Loucy (cell line): ENCODE measurements around the gene HEPACAM2.
A peak's percentile ranks its signal among the peaks of the same experiment; 100 is the strongest.

ENCODE experiments used
- H2AFZ ChIP-seq: fragments of 200-600 bp; sonication (generic); 2 replicates; pipeline ENCODE4 v1.6.0; 2016; ENCODE audit warnings: antibody characterized with exemption, mild to moderate bottlenecking, low read length, moderate library complexity
- H3F3A ChIP-seq: fragments of 200-600 bp; 2 replicates; pipeline ENCODE4 v1.6.0; 2016; ENCODE audit warnings: antibody characterized with exemption, low read depth, mild to moderate bottlenecking
- H3K27me3 ChIP-seq: fragments of 200-600 bp; sonication (generic); 2 replicates; pipeline ENCODE4 v1.6.1; 2014; ENCODE audit warnings: low read length, mild to moderate bottlenecking; ENCODE audit not compliant: insufficient read depth, poor library complexity, severe bottlenecking
- H3K36me3 ChIP-seq: fragments of 200-600 bp; sonication (generic); 2 replicates; pipeline ENCODE4 v1.6.1; 2016; ENCODE audit warnings: low read length; ENCODE audit not compliant: insufficient read depth
- H3K4me1 ChIP-seq: fragments of 200-600 bp; sonication (generic); 2 replicates; pipeline ENCODE4 v1.5.1; 2014; ENCODE audit warnings: low read length, mild to moderate bottlenecking; ENCODE audit not compliant: insufficient read depth, poor library complexity, severe bottlenecking
- H3K4me2 ChIP-seq: fragments of 200-600 bp; sonication (generic); 2 replicates; pipeline ENCODE4 v1.6.0; 2014; ENCODE audit warnings: antibody characterized with exemption, low read length, low read depth, mild to moderate bottlenecking; ENCODE audit not compliant: poor library complexity, severe bottlenecking
- H3K4me3 ChIP-seq: fragments of 200-600 bp; sonication (generic); 2 replicates; pipeline ENCODE4 v1.5.1; 2014; ENCODE audit warnings: low read length, mild to moderate bottlenecking, mixed read lengths; ENCODE audit not compliant: poor library complexity, severe bottlenecking
- H3K79me2 ChIP-seq: fragments of 200-600 bp; sonication (generic); 2 replicates; pipeline ENCODE4 v1.6.1; 2014; ENCODE audit warnings: low read length; ENCODE audit not compliant: insufficient read depth
- H3K9ac ChIP-seq: fragments of 200-600 bp; sonication (generic); 2 replicates; pipeline ENCODE4 v1.6.0; 2014; ENCODE audit warnings: mild to moderate bottlenecking, low read depth, low read length, moderate library complexity; ENCODE audit not compliant: poor library complexity, severe bottlenecking
- H3K9me2 ChIP-seq: fragments of 200-600 bp; sonication (generic); replicated peaks from 2 replicates; pipeline ENCODE4 v1.6.1; 2016; ENCODE audit warnings: low read depth, low read length, mixed read lengths
- H3K9me3 ChIP-seq: fragments of 200-600 bp; sonication (generic); 2 replicates; pipeline ENCODE4 v1.6.1; 2014; ENCODE audit warnings: mild to moderate bottlenecking, antibody characterized with exemption, low read length, low read depth; ENCODE audit not compliant: insufficient read depth
- H4K20me1 ChIP-seq: fragments of 200-600 bp; sonication (generic); 2 replicates; pipeline ENCODE4 v1.6.0; 2014; ENCODE audit warnings: antibody characterized with exemption, low read length, mild to moderate bottlenecking; ENCODE audit not compliant: insufficient read depth, poor library complexity, severe bottlenecking
- CTCF ChIP-seq: fragments of 200-600 bp; sonication (generic); conservative IDR thresholded peaks from 2 replicates; pipeline ENCODE4 v1.5.1; 2014; ENCODE audit warnings: mild to moderate bottlenecking, antibody characterized with exemption, low read length
- EZH2phosphoT487 ChIP-seq: fragments of 200-600 bp; IDR thresholded peaks from 2 replicates; pipeline ENCODE4 v1.6.1; 2018; ENCODE audit warnings: antibody characterized with exemption, mild to moderate bottlenecking, moderate library complexity, borderline replicate concordance

HEPACAM2 gene

GRCh38 chr7:93238131-93238530, 11.9 kb upstream of the HEPACAM2 start:
- Histone ChIP-seq H3K9me2 (no peaks in the 10 kb centered on the region), H3F3A (no peaks in the 10 kb centered on the region), H3K4me3 (no peak overlapping the region), H3K4me2 (no peak overlapping the region), H2AFZ (no peak overlapping the region), H3K36me3 (no peaks in the 10 kb centered on the region), H4K20me1 (no peaks in the 10 kb centered on the region), H3K79me2 (peaks cover 7% of the 10 kb centered on the region; the same call in 1 of the 2 replicates), H3K4me1 (peaks cover 21% of the 10 kb centered on the region), H3K9me3 (no peaks in the 10 kb centered on the region), H3K9ac (no peak overlapping the region), H3K27me3 (no peaks in the 10 kb centered on the region)
- TF ChIP-seq CTCF, result no peak
- no peak for TF ChIP-seq EZH2phosphoT487

GRCh38 chr7:93235541-93235940, 9.3 kb upstream of the HEPACAM2 start:
- Histone ChIP-seq H2AFZ (no peak overlapping the region), H3K9ac (no peak overlapping the region), H3F3A (no peaks in the 10 kb centered on the region), H4K20me1 (no peaks in the 10 kb centered on the region), H3K79me2 (peaks cover 13% of the 10 kb centered on the region; the same call in 1 of the 2 replicates), H3K27me3 (no peaks in the 10 kb centered on the region), H3K9me2 (no peaks in the 10 kb centered on the region), H3K4me1 (peaks cover 29% of the 10 kb centered on the region), H3K4me2 (peak overlapping the region; percentile 9), H3K9me3 (no peaks in the 10 kb centered on the region), H3K36me3 (no peaks in the 10 kb centered on the region), H3K4me3 (no peak overlapping the region)
- no peak for TF ChIP-seq CTCF
- no peak for TF ChIP-seq EZH2phosphoT487

- peak overlapping the region; percentile 91 for H3K4me3 ChIP-seq
- peak overlapping the region; percentile 91 for H2AFZ ChIP-seq
- no peaks in the 10 kb centered on the region for H4K20me1 ChIP-seq
- H3K9ac ChIP-seq, result peak overlapping the region; percentile 66
- H3K27me3 ChIP-seq, result no peaks in the 10 kb centered on the region
- H3K4me2 ChIP-seq, result peak overlapping the region; percentile 92
- H3K9me2 ChIP-seq, result no peaks in the 10 kb centered on the region
- no peaks in the 10 kb centered on the region for H3F3A ChIP-seq
- H3K79me2 ChIP-seq, result peaks cover 13% of the 10 kb centered on the region; the same call in 1 of the 2 replicates
- H3K9me3 ChIP-seq, result no peaks in the 10 kb centered on the region
- H3K4me1 ChIP-seq, result peaks cover 26% of the 10 kb centered on the region
- no peak for TF ChIP-seq CTCF
- no peak for TF ChIP-seq EZH2phosphoT487
- H3K36me3 ChIP-seq, result no peaks in the 10 kb centered on the region
These were observed 6.4 kb upstream of the HEPACAM2 start for GRCh38 chr7:93232673-93233018.
